Vagina (tissue), 2 donors: Measurements from ENCODE around the gene HUNK. TPM values are rescaled to one million over a fixed set of nuclear protein-coding genes. Genes with fewer than 3 reads are reported as not detected.

Experiments used
- DNase-seq, 2 donors: peaks; one replicate each; pipeline ENCODE4 v3.0.0-alpha.2; 2017; ENCODE audit errors: extremely low spot score in 2 of 2
- H3K27ac ChIP-seq: fragments of 200-600 bp; sonication (generic); one replicate; pipeline ENCODE4 v1.5.1; 2019
- H3K27me3 ChIP-seq: fragments of 200-600 bp; sonication (generic); one replicate; pipeline ENCODE4 v1.5.1; 2019
- H3K36me3 ChIP-seq, 2 donors: fragments of 200-600 bp; sonication (generic); one replicate each; pipeline ENCODE4 v1.5.1; 2017 to 2019
- H3K4me1 ChIP-seq: fragments of 200-600 bp; sonication (generic); one replicate; pipeline ENCODE4 v1.5.1; 2019
- H3K4me3 ChIP-seq, 2 donors: fragments of 200-600 bp; sonication (generic); 1 replicate in 1 of 2; 2 replicates in 1 of 2; pipeline ENCODE4 v1.5.1; 2016 to 2019
- H3K9me3 ChIP-seq: fragments of 200-600 bp; sonication (generic); one replicate; pipeline ENCODE4 v1.5.1; 2019
- POLR2A ChIP-seq, 2 donors: fragments of 450-650 bp; IDR thresholded peaks; one replicate each; pipeline ENCODE4 v1.6.1; 2017; ENCODE audit warnings: antibody characterized with exemption in 2 of 2, mild to moderate bottlenecking in 2 of 2, moderate library complexity in 2 of 2
- POLR2AphosphoS5 ChIP-seq, 2 donors: sonication (generic); formaldehyde crosslinking; IDR thresholded peaks; one replicate each; pipeline ENCODE4 v1.9.0; 2017; ENCODE audit warnings: antibody characterized with exemption in 2 of 2, mild to moderate bottlenecking in 2 of 2, low read depth in 1 of 2; ENCODE audit not compliant: insufficient read depth in 1 of 2
- intact Hi-C: fragments of 100-400 bp; cut with DNase I; formaldehyde crosslinking; loops from one replicate; pipeline ENCODE4 v1.15.1; 2023
- total RNA-seq: library from RNA; depleted of rRNA; stranded (reverse); fragments of >200 nt; gene quantifications from one replicate; pipeline ENCODE4 v1.2.3, GENCODE V29; 2016
- TF ChIP-seq, protein P1 (sequence below), 3 experiments: fragments of 450-650 bp in 2 of 3; fragments of 200-600 bp in 1 of 3; sonication (generic) in 1 of 3; IDR thresholded peaks; one replicate each; pipeline ENCODE4 v1.5.1; 2017 to 2019; ENCODE audit warnings: antibody characterized with exemption in 3 of 3, mild to moderate bottlenecking in 2 of 3, moderate library complexity in 2 of 3

Gene HUNK
- total RNA-seq, 1 donor from 2014 or later, result 0.74 TPM

DNA sequence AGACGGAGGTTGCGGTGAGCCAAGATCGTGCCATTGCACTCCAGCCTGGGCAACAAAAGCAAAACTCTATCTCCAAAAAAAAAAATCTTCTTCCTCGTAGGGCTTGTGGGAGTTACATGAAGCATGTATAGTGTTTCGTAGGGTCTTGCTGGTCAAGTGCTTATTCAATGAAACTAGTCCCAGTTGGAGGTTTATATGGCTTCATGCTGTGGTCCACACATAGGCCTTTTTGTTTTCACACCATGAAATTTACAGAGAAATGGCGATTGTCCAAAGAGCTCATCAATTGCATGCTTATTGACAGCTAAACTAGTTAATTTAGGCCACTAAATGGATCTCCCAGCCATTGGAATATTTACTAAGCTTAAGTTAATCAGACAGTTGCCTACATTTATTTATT lies 29.6 kb downstream of the HUNK start:
- H3K27ac ChIP-seq, result no peak overlapping the region
- H3K27me3 ChIP-seq, result no peaks in the 10 kb centered on the region
- H3K4me1 ChIP-seq, result no peaks in the 10 kb centered on the region
- no peaks in the 10 kb centered on the region for H3K36me3 ChIP-seq
- H3K4me3 ChIP-seq, result no peak overlapping the region
- intact Hi-C loops, result no loop called here
- no peak for DNase-seq
- TF ChIP-seq POLR2A (IDR thresholded peaks at IDR 0.05) (no peak), POLR2AphosphoS5 (IDR thresholded peaks at IDR 0.05; ENCODE audit: insufficient read depth in 1 of 2, low read depth in 1 of 2) (no peak)
- TF ChIP-seq, protein P1, sequence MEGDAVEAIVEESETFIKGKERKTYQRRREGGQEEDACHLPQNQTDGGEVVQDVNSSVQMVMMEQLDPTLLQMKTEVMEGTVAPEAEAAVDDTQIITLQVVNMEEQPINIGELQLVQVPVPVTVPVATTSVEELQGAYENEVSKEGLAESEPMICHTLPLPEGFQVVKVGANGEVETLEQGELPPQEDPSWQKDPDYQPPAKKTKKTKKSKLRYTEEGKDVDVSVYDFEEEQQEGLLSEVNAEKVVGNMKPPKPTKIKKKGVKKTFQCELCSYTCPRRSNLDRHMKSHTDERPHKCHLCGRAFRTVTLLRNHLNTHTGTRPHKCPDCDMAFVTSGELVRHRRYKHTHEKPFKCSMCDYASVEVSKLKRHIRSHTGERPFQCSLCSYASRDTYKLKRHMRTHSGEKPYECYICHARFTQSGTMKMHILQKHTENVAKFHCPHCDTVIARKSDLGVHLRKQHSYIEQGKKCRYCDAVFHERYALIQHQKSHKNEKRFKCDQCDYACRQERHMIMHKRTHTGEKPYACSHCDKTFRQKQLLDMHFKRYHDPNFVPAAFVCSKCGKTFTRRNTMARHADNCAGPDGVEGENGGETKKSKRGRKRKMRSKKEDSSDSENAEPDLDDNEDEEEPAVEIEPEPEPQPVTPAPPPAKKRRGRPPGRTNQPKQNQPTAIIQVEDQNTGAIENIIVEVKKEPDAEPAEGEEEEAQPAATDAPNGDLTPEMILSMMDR (IDR thresholded peaks at IDR 0.05), result no peak
- no peaks in the 10 kb centered on the region for H3K9me3 ChIP-seq

DNA sequence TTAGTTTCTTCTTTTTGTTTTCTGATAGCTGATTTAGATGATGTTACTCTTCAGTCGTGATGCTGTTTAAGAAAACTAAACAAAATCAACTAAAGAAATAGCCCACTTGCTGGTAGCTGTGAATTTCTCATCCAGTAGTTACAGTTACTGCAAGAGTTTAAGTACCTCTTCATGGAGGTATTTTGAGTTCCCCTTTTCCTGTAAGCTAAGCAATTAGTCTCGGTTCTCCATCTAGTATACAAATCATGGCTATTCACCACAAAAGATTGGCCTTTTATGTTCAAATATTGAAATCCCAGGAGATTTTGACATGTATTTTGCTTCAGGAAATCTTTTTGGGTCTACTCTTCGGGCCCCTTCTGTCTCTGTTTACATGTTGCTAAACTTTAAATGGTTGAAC lies 31.1 kb downstream of the HUNK start:
- H3K27me3 ChIP-seq, result no peaks in the 10 kb centered on the region
- DNase-seq, result no peak
- H3K9me3 ChIP-seq, result no peaks in the 10 kb centered on the region
- H3K4me1 ChIP-seq, result peaks cover 13% of the 10 kb centered on the region
- no peaks in the 10 kb centered on the region for H3K36me3 ChIP-seq
- no peak overlapping the region for H3K4me3 ChIP-seq
- no peak overlapping the region for H3K27ac ChIP-seq
- no peak for TF ChIP-seq POLR2AphosphoS5 (IDR thresholded peaks at IDR 0.05; ENCODE audit: insufficient read depth in 1 of 2, low read depth in 1 of 2)
- TF ChIP-seq POLR2A (IDR thresholded peaks at IDR 0.05), result no peak
- TF ChIP-seq, protein P1 (IDR thresholded peaks at IDR 0.05), result no peak
- intact Hi-C loops, result no loop called here

DNA sequence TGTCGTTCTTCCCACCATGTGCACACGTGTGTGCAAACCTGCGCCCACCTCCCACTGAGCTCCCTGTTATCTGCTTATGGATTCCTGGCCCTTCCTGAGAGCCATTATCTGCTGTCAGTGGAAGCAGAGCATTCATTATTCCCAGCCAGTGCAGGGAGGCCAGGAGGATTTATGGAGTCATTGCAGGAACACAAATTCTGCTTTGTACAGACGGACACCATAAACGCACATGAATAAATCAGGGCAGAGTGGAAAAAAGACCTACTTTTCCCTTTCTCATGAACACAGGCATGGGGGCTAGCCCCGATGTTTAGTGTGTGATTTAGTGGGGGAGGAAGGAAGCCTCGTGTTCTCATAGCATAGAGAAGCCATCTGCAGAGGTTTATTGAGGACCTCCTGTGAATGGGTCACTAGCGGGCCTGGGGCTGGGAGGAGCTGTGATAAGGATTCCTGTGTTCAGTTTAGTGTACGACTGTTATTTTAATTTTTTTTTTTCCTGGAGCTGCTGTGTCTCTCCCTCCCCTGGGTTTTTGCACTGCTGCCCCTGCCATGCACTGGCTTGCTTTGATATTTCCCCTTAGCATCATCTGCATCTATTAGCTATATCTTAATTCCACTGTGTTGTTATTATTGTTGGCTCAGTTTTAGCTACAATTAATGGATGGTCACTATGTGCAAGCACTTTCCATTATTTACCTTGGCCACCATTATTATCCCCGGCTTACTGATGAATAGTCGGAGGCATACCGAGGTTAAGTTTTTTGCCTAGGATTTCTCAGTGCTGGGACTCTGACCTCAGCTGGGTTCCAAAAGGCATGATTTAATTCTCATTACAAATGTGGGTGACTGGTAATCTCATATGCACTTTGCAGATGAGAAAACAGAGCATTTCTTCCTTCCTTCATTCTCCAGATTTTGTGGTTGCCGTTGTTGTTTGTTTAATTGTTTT lies 33.0 kb downstream of the HUNK start:
- no peaks in the 10 kb centered on the region for H3K9me3 ChIP-seq
- DNase-seq, result no peak
- peaks cover 24% of the 10 kb centered on the region for H3K4me1 ChIP-seq
- no peak overlapping the region for H3K27ac ChIP-seq
- no peaks in the 10 kb centered on the region for H3K27me3 ChIP-seq
- no peak overlapping the region for H3K4me3 ChIP-seq
- TF ChIP-seq POLR2A (IDR thresholded peaks at IDR 0.05), result no peak
- TF ChIP-seq POLR2AphosphoS5 (IDR thresholded peaks at IDR 0.05; ENCODE audit: insufficient read depth in 1 of 2, low read depth in 1 of 2), result no peak
- intact Hi-C loops, result no loop called here
- H3K36me3 ChIP-seq, result no peaks in the 10 kb centered on the region

DNA sequence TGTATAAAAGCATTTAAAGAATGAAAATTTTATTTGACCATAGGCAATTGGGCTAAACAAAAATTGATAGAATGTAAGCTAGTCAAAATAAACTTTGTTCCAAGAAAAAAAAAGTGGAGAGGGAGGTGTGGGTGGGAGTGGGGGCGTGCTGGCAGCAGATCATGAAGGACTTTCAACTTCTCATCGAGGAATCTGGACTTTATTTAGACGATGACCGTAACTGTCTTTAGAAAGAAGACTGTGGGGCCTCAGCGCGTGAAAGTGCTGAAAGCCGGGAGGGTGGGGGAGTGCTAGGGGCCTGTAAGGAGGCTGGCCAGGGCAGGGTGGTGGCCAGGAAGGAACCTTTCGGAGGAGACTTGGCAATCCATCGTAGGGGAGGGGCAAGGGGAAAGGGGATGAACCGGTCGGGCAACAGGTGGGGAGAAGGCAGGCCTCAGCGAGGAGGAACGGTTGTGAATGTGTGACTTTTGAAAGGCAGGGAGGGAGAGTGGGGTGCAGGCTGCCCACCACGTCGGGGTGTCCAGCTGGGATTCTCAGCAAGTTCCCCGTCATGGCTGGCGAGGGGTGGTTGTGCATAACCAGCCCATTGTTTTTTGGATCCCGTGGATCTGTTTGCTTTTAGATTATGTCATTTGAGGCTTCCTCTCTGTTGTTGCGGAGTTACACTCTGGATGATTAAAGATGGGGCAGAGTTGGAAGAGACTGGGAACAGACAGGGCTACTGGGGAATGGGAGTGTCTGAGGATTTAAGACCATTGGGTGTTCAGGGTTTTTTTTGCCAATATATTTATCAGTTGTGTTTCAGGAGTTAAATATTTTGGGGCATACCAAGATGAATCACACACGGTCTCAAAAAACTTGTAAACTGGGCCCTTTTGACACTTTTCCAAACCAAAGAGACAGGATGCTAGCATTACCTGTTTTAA lies 35.5 kb downstream of the HUNK start:
- Histone ChIP-seq H3K27me3 (no peaks in the 10 kb centered on the region), H3K27ac (no peak overlapping the region), H3K4me3 (no peak overlapping the region), H3K36me3 (no peaks in the 10 kb centered on the region), H3K4me1 (peaks cover 24% of the 10 kb centered on the region), H3K9me3 (no peaks in the 10 kb centered on the region)
- DNase-seq, result peak in 1 of 2 donors; percentile 85
- intact Hi-C loops, result no loop called here
- TF ChIP-seq POLR2A (IDR thresholded peaks at IDR 0.05) (no peak), POLR2AphosphoS5 (IDR thresholded peaks at IDR 0.05; ENCODE audit: insufficient read depth in 1 of 2, low read depth in 1 of 2) (no peak)
- TF ChIP-seq, protein P1 (IDR thresholded peaks at IDR 0.05), result no peak
